Measurements from ENCODE around the gene PLK3. TPM values are rescaled to one million over a fixed set of nuclear protein-coding genes. Genes with fewer than 3 reads are reported as not detected.
"Not testable (repeated sequence)": the region's sequence is repeated elsewhere in the genome, so short reads cannot be mapped to it uniquely, and the experiment has no call there.

PLK3 gene
- polyA plus RNA-seq, 2 of the 4 experiments (the other 2 are of a cell fraction) = 11.2 to 12.6 TPM

GRCh38 chr1:44790968-44791801 lies 9.0 kb upstream of the PLK3 start:
- ChIA-PET POLR2A (interaction anchor here (0.5 to 3.2 kb wide), 2 partner anchors 9 to 23 kb away, joined by 3 to 21 read pairs; partner anchors contain the start of gene PLK3), CTCF (interaction anchor here (0.9 to 7.1 kb wide), 9 partner anchors 8 to 223 kb away, joined by 3 to 44 read pairs (median 4); partner anchors contain the start of gene PLK3)
- ATAC-seq (no peak), DNase-seq (ENCODE audit: low read depth in 1 of 2, low spot score in 1 of 2) (no peak), FAIRE-seq (no peak)
- no peak overlapping the region for H3K4me2 ChIP-seq
- no peaks in the 10 kb centered on the region for H3K9me3 ChIP-seq
- H3K27ac ChIP-seq = no peak overlapping the region
- no peak for TF ChIP-seq MYC (IDR thresholded peaks at IDR 0.05; ENCODE audit: borderline replicate concordance, low read length)
- no peak for TF ChIP-seq ATOH8 (CRISPR knock-in tag; IDR thresholded peaks at IDR 0.05; ENCODE audit: low read depth)
- no peak for TF ChIP-seq CHD2 (IDR thresholded peaks at IDR 0.05; ENCODE audit: low read length, partially characterized antibody)
- TF ChIP-seq JUNB (IDR thresholded peaks at IDR 0.05) = no peak
- TF ChIP-seq RARB (CRISPR knock-in tag; IDR thresholded peaks at IDR 0.05) = no peak
- no peak for TF ChIP-seq HMGXB4 (CRISPR knock-in tag; IDR thresholded peaks at IDR 0.05; ENCODE audit: borderline replicate concordance)
- no peak for TF ChIP-seq FOSL2 (IDR thresholded peaks at IDR 0.05)
- no peak for TF ChIP-seq FOSL2 (CRISPR knock-in tag; IDR thresholded peaks at IDR 0.05)
- 74% methylated on average over 7 of the region's 7 CpGs for WGBS (ENCODE audit: missing lambda C conversion rate)
- no peak overlapping the region for H3K4me3 ChIP-seq
- no peaks in the 10 kb centered on the region for H3K4me1 ChIP-seq

- Histone ChIP-seq H3K27ac (0 out of 6 replicates have a peak overlapping the region, but pooled peaks of 1 of the 2 experiments have one; percentile 32), H3K4me3 (no peak overlapping the region)
Observed at GRCh38 chr1:44792736-44793502, 7.3 kb upstream of the PLK3 start.

GRCh38 chr1:44797886-44798285 lies 2.3 kb upstream of the PLK3 start:
- ATAC-seq, POLR2A ChIA-PET: not testable (repeated sequence)

More at GRCh38 chr1:44792736-44793502, 7.3 kb upstream of the PLK3 start:
- no peaks in the 10 kb centered on the region for H3K9me3 ChIP-seq
- ATAC-seq = peak in 1 of 2 experiments; percentile 6; a peak in 2 of 6 replicates
- H3K4me2 ChIP-seq = no peak overlapping the region
- no peak for FAIRE-seq
- ChIA-PET POLR2A (interaction anchor here (0.9 to 1.4 kb wide), 3 partner anchors 12 to 27 kb away, joined by 3 to 10 read pairs (median 4); partner anchors contain the start of gene RPS8), CTCF (interaction anchor here (0.7 to 2.6 kb wide), 22 partner anchors 8 to 507 kb away, joined by 3 to 10 read pairs (median 4); partner anchors contain the start of genes BTBD19 and RNU5D-1)
- DNase-seq (ENCODE audit: low read depth in 1 of 2, low spot score in 1 of 2) = no peak
- TF ChIP-seq HEYL (CRISPR knock-in tag; IDR thresholded peaks at IDR 0.05) (no peak), RARB (CRISPR knock-in tag; IDR thresholded peaks at IDR 0.05) (no peak), HOXB5 (CRISPR knock-in tag; IDR thresholded peaks at IDR 0.05) (no peak), TFCP2L1 (CRISPR knock-in tag; IDR thresholded peaks at IDR 0.05) (no peak), BCL3 (IDR thresholded peaks at IDR 0.05) (no peak), EHMT2 (IDR thresholded peaks at IDR 0.05; ENCODE audit: low read depth) (no peak), CTCF (IDR thresholded peaks at IDR 0.05) (no peak), TP53 (CRISPR knock-in tag; IDR thresholded peaks at IDR 0.05) (no peak), RAD21 (conservative IDR thresholded peaks at IDR 0.05 in 1 of 2, IDR thresholded peaks at IDR 0.05 in 1 of 2) (no peak), CHD2 (IDR thresholded peaks at IDR 0.05; ENCODE audit: low read length, partially characterized antibody) (no peak), ZNF302 (CRISPR knock-in tag; IDR thresholded peaks at IDR 0.05) (no peak)
- WGBS (ENCODE audit: missing lambda C conversion rate) = 78% methylated on average over 5 of the region's 9 CpGs
- H3K4me1 ChIP-seq = no peaks in the 10 kb centered on the region

More at GRCh38 chr1:44797886-44798285, 2.3 kb upstream of the PLK3 start:
- not testable (repeated sequence) for FAIRE-seq; H3K4me3 ChIP-seq; DNase-seq (ENCODE audit: low read depth in 1 of 2, low spot score in 1 of 2); H3K9me3 ChIP-seq; H3K4me2 ChIP-seq
- H3K27ac ChIP-seq = peak overlapping the region in 1 of 2 experiments; percentile 91; a peak in 3 of 6 replicates
- 75% methylated on average over 8 of the region's 8 CpGs for WGBS (ENCODE audit: missing lambda C conversion rate)
- peaks cover 27% of the 10 kb centered on the region for H3K4me1 ChIP-seq
- CTCF ChIA-PET = interaction anchor here (1.0 to 4.3 kb wide), 2 partner anchors 16 to 21 kb away, joined by 4 to 41 read pairs; no protein-coding TSS in a partner anchor
